Activated CD4-positive, alpha-beta T cell treated with anti-CD3 and anti-CD28 coated beads for 24 hours (primary cell): ENCODE measurements around the gene OR51B4.
"Not testable (repeated sequence)": the region's sequence is repeated elsewhere in the genome, so short reads cannot be mapped to it uniquely, and the experiment has no call there.

Experiments used
- DNase-seq, 2 donors: peaks; one replicate each; pipeline ENCODE4 v3.0.0-alpha.2; 2020; ENCODE audit warnings: low read depth in 2 of 2

OR51B4 gene, protein sequence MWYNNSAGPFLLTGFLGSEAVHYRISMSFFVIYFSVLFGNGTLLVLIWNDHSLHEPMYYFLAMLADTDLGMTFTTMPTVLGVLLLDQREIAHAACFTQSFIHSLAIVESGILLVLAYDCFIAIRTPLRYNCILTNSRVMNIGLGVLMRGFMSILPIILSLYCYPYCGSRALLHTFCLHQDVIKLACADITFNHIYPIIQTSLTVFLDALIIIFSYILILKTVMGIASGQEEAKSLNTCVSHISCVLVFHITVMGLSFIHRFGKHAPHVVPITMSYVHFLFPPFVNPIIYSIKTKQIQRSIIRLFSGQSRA

DNA sequence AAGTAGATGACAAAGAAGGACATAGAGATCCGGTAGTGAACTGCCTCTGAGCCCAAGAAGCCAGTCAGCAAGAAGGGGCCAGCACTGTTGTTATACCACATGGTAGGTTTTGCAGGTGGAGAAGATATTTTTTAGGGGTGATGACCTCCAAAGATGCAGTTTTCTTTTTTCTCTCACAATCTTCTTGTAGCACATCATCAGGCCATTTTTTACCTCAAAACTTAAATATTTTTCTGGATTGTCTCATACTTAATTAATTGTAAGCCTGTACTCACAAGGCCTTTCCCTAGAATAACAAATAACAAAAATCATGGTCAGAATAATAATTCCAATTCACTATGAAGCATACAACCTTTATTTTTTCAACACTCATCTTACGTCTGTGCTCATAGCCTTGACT lies at the start of gene OR51B4:
Gene OR51B4 (minus strand): TSS at position 101 of the 400 bp plus-strand sequence. CDS start 0 bp downstream, at position 101.
- DNase-seq = no peak

DNA sequence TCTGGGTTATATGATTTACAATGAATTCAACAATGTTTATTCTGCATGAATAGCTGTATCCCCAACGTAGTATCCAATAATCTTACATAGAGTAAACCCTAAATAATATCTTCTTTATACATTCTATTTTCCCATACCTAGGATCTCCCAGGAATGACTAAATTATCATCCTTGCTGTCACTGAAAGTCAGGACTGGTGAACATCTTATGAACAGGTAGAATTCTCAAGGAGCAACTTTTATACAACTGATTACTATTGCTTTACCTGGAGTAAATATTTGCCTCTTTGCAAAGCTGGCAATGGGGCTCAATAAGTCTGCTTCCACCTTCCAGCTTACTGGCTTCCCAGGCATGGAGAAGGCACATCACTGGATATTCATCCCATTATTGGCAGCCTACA lies 49.5 kb upstream of the OR51B4 start, which contains the start of gene OR51B6:
Gene OR51B6 (plus strand): TSS at position 301 of the 400 bp plus-strand sequence. CDS start 0 bp downstream, at position 301.
- no peak for DNase-seq

DNA sequence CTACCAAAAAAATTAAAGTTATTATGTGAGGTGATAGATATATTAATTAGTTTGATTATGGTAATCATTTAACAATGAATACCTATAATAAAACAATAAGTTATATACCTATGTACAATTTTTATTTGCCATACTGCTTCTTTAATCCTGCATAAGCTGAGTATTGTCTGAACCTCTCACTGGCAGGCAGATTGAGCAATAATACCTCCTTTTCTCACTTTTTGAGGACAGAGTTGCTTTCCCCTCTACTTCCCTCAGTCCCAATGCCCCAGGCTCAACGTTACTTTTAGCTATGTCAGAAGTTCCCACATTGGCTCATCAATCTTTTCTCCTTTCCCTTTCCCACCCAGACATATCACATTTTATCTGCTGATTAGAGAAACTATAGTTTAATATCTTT lies 47.8 kb upstream of the OR51B4 start:
- DNase-seq = no peak

DNA sequence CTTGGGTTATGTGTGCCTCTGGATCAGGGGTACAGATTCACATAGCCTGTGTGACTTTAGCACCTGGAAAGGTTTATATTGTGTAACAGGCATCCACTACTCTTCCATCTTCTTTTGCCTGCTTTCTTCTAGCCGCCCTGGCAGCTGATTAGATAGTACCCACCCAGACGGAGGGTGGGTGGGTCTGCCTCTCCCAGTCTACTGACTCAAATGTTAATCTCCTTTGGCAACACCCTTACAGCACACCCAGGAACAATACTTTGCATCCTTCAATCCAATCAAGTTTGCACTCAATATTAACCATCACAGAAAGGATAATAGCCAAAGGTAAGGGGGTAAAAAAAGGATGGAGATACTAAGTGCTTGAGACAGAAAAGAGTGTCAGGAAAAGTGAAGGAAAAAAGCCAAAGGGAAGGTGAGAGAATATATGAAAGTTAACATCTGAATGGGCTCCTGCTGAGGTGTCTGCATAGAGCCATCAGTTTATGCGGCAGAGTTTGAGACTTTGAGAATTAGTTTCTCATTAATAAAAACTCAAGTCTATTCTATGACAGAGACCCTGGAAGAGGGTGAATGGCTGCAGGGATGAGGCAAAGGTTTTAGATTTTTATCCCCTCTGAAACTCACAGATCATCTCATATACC lies 46.9 kb upstream of the OR51B4 start:
- no peak for DNase-seq

DNA sequence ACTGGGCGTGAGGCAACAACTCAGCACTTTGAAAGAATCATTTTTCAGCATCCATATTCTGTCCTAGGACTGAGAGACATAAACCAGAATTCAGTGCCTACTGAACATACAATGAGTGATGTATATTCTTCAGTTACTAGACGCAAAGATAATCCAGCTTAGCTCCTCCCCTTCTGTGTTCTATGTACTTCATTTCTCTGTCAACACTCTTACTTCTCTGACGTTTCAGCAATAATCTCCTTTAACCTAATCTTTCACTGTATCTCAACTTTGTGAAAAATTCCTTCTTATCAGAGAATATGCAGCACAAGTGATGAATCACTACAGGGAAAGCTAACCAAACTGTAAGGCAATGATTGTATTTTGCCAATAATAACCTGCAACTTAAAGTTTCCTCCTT lies 44.1 kb upstream of the OR51B4 start:
- no peak for DNase-seq

DNA sequence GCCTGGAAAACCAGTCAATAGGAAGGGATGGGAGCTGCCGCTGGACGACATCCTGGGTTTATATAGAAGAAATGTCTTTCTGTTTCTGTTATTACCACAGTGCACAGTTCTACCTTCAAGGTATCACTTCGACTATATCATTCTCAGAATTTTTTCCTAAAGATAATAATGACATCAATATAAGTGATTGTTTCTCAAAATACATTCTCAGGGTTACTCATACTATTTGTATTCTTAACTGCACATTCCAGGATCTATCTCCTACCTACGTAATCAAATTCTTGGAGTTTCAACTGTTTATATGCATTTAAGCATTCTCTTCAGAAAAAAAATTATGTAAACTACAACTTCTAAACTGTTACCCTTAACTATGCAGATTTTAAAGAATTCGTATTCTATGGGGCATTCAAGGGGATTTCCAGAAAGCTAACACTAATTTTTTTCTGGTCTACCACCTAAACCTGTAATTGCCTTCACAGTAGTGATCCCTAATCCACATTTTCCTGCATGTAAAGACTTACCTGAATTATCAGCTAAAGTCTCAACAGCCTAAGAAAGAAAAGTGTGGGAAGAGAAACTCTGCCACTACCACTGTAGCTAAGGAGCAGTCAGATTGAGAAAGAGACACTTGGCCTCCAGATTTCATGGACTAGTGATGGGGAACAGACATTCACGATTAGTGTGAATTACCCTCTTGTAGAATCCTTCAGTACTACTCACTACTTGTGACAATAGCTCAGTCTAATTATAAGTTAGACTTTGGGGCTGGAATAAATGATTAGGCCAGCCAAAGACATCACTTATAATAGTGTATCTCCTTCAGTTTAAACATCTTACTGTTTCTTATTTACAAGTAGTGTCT lies 42.0 kb upstream of the OR51B4 start, which contains the start of gene OR51B5:
Gene OR51B5 (minus strand): TSS at position 51 of the 862 bp plus-strand sequence. CDS start 0 bp downstream, at position 51.
- no peak for DNase-seq

DNA sequence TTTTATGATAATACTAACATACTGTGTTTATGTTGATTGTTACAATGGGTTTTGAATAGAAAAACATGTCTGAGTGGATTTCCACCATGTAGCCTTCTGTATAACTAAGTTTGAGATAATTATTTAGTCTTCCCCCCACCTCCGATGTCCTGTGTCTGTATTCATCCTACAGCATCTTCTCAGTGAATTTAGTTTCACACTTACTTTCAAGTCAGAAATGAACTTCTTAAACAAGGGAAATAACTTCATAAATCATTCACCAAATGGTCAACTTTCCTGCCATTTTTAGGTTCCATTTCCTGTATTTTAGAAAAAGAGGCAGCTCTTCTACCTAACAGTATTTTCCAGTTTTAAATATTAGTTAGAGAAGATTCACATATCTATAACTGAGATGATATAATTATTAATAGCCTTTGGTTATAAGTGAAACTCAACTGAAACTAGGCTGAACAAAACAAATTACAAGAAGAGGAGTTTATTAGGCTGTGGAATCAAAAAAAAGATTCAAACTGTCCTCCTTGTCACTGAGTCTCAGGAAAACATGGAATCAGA lies 38.1 kb upstream of the OR51B4 start:
- DNase-seq = no peak

DNA sequence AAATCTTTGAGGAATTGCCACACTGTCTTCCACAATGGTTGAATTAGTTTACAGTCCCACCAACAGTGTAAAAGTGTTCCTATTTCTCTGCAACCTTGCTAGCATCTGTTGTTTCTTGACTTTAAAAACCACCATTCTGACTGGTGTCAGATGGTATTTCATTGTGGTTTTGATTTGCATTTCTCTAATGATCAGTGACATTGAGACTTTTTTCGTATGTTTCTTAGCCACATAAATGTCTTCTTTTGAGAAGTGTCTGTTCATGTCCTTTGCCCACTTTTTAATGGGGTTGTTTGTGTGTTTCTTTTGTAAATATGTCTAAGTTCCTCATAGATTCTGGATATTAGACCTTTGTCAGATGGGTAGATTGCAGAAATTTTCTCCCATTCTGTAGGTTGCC lies 35.5 kb upstream of the OR51B4 start:
- DNase-seq = not testable (repeated sequence)

DNA sequence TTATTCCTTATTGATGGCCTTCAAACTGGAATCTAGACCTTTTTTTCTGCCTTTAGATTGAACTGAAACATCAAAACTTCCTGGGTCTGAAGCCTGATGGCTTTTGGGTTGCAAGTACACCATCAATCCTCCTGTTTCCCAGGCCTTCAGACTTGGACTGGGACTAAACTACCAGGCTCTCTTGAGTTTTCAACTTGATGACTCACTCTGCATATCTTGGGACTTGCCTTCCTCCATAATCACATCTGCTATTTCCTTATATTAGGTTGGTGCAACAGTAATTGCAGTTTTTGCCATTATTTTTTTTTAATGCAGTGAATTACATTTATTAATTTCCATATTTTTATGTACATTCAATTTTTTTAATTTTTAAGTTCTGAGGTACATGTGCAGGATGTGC lies 34.6 kb upstream of the OR51B4 start:
- DNase-seq = no peak

DNA sequence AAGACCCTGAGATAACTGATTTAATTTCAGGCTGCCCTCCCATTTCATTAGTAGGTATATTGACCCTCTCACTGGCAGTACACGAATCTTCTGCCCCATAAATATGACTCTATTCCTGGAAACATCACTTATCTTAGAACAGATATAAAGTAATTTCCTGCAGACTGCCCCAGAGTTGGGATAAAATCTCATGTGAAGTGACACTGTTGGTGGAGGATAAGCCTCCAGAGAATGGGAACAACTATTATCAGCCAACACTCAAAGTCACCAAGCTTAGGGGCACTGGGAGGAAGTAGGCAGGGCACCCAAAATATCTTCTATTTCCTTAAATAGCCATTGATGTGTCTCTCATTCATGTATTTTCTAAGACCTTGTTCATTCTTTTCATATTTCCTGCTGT lies 33.4 kb upstream of the OR51B4 start:
- no peak for DNase-seq

DNA sequence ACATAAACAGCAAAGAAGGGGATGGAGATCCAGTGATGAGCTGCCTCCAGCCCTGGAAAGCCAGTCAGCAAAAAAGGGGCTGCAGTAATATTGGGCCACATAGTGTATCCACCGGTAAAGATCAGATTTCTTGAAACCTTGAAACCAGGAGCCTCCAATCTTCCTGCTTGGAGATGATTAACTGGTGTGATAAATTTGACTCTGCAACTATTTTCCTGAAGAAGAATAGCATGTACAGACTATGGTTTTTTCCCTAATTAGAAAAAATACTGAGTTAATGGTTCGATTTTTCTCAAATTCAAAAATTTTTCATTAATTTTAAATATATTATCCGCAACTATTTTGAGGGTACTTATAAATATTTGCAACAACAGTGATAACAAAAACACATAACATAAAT lies 22.5 kb upstream of the OR51B4 start, which contains the start of gene OR51B2:
Gene OR51B2 (minus strand): TSS at position 101 of the 400 bp plus-strand sequence. CDS start 0 bp downstream, at position 101.
- DNase-seq = no peak

DNA sequence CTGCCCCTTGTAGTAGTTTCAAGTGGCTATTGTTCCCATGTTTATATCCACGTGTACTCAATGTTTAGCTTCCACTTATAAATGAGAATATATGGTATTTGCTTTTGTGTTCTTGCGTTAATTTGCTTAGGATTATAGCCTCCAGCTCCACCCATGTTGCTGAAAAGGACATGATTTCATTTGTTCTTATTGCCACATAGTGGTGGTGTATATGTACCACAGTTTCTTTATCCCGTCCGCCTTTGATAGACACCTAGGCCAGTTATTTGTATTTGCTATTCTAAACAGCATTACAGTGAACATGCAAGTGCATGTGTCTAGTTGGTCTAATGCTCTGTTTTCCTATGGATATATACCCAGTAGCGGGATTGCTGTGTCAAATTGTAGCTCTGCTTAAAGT lies 15.5 kb upstream of the OR51B4 start:
- no peak for DNase-seq

DNA sequence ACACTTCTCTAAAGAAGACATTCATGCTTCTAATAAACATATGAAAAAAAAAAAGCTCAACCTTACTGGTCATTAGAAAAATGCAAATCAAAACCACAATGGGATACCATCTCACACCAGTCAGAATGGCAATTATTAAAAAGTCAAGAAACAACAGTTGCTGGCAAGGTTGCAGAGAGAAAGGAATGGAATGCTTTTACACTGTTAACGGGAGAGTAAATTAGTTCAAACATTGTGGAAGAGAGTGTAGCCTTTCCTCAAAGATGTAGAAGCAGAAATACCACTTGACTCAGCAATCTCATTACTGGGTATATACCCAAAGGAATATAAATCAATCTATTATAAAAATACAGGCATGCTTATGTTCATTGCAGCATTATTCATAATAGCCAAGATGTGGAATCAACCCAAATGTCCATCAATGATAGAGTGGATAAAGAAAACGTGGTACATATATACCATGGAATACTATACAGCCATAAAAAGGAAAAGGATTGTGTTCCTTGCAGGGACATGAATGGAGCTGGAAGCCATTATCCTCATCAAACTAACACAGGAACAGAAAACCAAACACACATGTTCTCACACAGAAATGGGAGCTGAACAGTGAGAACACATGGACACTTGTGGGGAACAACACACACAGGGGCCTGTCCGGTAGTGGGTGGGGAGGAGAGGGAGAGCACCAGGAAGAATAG lies 11.7 kb upstream of the OR51B4 start:
- not testable (repeated sequence) for DNase-seq

DNA sequence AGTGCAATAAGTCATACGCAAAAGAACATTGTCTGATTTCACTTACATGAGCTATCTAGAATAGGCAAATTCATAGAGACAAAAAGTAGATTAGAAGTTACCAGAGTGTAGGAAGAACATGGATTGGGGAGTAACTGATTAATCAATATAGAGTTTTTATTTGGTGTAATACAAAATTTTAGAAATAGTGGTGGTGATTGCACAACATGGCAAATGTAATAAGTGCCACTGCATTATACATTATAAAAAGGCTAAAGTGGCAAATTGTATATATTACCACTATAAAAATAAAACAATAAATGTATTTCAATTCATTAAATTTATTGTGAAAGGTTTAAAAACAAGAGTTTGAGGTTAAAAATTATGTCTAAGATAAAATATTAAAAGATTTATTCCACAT lies 8.7 kb upstream of the OR51B4 start:
- DNase-seq = no peak

DNA sequence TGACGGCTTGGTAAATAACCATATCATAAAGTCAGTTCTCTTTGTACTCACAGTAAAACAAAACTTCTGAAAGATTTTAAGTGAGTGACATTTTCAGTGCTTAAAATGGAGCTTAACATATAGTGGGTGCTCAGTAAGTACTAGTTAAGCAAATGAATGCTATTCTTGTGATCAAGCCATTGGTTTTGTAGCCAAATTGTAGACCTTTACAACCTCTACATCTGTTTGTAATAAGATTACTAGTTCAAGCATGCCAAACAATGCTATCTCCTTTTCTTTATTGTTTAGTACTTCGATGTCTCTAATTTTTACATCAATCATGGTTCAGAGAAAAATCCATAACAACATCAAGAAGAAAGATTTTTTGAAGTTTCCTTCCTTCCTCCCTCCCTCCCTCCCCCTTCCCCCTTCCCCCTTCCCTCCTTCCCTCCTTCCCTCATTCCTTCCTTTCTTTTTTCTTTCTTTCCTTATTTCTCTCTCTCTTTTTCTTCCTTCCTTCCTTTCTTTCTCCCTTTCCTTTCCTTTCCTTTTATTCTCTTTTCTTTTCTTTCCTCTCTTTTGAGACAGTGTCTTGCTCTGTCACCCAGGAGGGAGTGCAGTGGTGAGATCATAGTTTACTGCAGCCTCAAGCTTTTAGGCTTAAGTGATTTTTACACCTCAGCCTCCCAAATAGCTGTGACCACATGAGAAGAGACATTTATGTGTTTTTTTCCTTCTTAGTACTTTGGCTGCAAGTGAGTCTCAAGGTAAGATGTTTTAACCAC lies 5.7 kb upstream of the OR51B4 start:
- no peak for DNase-seq

DNA sequence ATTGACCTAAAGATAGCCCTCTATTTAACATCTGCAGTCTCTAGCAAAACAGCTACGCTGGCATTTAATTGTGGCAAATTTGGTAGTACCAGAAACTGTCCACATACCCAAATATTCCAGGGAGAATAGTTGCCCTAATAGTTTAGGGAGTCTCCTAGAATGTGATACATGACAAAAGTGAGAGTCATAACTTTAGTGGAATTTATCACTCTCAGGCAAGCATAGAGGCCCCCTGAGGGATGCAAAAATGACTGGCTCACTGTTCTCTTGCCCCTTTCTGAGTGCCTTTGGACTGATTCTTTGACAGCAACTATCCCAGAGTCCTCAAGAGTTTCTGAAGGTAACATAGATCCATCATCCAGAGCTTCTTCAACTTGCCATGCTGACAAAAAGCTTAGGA lies 2.3 kb upstream of the OR51B4 start:
- no peak for DNase-seq

DNA sequence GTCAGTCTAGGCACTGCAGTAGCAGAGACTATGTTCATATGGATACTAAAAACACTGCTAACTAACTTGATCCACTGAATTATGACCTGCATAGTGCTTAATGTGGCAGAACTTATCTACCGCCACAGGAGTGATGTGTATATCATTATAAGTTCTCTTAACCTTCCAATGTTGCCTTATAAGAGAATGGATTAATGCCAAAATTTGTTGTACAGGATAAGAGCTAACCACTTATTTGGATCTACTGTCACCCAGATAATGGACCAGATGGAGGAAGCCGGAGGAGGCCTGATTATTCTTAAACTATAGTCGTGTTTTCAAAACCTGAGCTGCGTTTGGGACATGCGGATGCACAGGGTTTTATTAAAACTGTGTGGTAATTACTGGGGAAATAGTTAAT lies 1.9 kb upstream of the OR51B4 start:
- no peak for DNase-seq

DNA sequence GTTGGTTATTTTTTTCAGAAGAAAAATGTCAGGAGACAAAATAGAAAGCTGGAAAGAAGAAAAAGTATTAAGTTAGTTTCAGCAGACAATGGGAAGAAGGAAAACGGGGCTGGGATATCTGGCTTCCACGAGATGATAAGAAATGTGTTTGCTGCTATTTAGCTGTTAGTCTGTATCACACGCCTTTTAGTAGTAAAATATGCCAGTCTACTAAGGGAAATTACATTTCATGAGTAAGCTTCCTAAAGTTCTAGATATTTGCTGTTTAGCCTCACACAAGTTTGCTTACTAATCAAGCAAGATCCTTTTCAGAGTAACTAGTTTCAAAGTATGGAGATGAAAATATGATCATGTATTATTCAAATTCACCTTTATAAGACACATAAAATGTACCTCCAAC lies 1.5 kb downstream of the OR51B4 start:
- no peak for DNase-seq

DNA sequence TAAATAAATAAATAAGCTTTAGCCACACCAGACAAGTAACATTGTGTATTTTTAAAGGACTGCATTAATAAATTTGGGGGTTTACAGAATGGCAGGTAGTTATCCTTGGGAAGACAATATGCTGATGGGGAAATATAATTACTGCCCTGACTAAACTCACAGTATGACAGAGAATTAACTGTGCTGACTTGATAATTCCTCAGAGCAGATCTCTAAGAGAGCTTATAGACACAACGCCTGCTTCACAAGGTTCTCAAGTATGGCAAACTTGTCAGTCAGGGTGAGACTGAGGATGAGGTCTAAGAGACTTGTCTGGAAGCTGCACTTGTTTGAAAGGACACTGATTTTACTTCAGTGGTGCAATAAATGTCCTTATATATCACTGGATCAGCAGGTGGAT lies 3.3 kb downstream of the OR51B4 start:
- no peak for DNase-seq

DNA sequence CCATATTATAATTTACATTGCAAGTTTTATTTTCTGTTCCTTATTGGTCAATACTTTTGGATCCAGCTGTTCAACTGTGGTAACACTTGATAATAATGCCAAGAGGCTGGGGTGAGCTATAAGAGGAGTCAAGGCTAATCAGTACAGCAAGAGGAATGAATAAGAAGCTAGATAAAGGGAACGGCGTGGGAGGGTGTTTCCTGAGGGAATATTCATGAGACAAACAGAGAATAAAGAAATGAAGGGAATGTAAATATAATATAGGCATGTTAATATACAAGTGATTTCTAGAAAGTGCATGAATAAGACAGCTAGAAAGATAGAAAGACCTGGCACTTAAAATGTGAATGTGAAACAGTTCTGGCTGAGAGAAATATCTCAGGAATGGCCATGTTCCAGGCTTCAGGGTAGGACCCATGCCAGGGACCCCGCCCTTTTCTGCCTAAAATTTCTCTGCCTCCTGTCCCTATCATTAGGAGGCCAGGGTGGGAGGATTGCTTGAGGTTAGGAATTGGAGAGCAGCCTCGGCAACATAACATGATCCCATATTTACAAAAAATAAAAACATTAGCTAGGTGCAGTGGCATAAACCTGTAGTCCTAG lies 3.9 kb downstream of the OR51B4 start:
- no peak for DNase-seq
